ENCODE results near the gene UGT1A4. TPM values are rescaled to one million over a fixed set of nuclear protein-coding genes. Genes with fewer than 3 reads are reported as not detected.

The UGT1A4 gene
- total RNA-seq, 1 experiment from 2014 or later: not detected

DNA sequence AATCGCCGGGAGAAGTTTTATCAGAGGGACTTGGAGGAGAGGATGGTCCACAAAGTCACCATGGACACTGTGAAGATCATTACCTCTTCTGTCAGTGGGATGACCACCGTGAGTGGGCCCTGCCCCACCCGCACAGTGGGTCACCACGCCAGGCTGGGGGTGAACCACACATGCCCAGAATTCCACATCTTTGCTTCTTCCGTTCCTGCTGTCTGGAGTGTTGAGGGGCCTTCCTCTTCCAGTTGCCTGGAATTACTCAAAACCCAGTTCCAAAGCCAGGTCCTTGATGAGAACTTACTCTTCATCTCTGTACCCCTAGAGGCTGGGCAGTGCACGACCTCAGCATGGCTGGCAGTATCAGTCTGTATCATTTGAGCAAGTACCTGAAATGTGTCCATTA, 81.7 kb downstream of the UGT1A4 start:
- Mint-ChIP-seq H3K27ac (ENCODE audit: low read depth, unreplicated experiment) (no peak overlapping the region), H3K4me3 (ENCODE audit: unreplicated experiment) (no peak overlapping the region), H3K9me3 (ENCODE audit: unreplicated experiment) (no peaks in the 10 kb centered on the region), H3K27me3 (ENCODE audit: insufficient read depth, unreplicated experiment) (peaks cover 10% of the 10 kb centered on the region), H3K4me1 (ENCODE audit: insufficient read depth, unreplicated experiment) (peaks cover 13% of the 10 kb centered on the region), H3K36me3 (ENCODE audit: insufficient read depth, unreplicated experiment) (no peaks in the 10 kb centered on the region)
- ChIA-PET POLR2A (no interaction called here), CTCF (no interaction called here)
- DNase-seq (ENCODE audit: unreplicated experiment): no peak
- no TSS peak for BruUV-seq (replicated peaks)
- intact Hi-C loops (cut with micrococcal nuclease): no loop called here
- TF ChIP-seq, protein P1, sequence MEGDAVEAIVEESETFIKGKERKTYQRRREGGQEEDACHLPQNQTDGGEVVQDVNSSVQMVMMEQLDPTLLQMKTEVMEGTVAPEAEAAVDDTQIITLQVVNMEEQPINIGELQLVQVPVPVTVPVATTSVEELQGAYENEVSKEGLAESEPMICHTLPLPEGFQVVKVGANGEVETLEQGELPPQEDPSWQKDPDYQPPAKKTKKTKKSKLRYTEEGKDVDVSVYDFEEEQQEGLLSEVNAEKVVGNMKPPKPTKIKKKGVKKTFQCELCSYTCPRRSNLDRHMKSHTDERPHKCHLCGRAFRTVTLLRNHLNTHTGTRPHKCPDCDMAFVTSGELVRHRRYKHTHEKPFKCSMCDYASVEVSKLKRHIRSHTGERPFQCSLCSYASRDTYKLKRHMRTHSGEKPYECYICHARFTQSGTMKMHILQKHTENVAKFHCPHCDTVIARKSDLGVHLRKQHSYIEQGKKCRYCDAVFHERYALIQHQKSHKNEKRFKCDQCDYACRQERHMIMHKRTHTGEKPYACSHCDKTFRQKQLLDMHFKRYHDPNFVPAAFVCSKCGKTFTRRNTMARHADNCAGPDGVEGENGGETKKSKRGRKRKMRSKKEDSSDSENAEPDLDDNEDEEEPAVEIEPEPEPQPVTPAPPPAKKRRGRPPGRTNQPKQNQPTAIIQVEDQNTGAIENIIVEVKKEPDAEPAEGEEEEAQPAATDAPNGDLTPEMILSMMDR (IDR thresholded peaks at IDR 0.05; ENCODE audit: unreplicated experiment): no peak

DNA sequence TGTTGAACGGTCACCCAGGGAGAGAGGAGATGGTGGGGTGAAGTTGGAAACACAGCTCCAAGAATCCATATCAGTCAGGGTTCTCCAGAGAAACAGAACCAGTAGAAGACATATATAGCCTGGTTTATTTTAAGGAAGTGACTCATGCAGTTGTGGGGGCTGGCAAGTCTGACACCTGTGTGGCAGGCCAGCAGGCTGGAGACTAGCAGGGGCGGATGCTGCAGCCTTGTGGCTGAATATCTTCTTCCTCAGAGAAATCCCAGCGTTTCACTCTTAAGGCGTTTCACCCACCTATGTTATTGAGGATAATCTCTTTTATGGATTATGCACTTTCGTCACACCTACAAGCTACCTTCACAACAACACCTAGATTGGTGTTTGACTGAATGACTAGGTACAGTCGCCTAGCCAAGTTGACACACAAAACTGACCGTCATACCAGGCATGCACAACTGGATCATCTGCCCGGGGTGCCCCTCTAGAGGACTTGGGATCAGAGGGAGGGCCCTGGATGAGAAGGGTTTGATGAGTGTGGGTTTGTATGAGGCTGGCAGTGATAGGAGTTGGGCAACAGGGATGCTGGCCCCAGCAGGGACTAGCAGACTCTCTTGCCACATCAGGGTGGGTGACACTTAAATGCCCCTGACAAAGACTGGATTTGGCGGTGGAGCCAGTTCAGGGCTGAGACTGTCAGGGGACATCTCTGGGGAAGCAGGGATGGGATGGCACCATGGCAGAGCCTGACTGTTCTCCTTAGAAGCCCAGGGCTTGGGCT, 83.0 kb downstream of the UGT1A4 start:
- TF ChIP-seq, protein P1 (IDR thresholded peaks at IDR 0.05; ENCODE audit: unreplicated experiment): no peak
- H3K36me3 Mint-ChIP-seq (ENCODE audit: insufficient read depth, unreplicated experiment): no peaks in the 10 kb centered on the region
- ChIA-PET POLR2A (no interaction called here), CTCF (no interaction called here)
- H3K4me1 Mint-ChIP-seq (ENCODE audit: insufficient read depth, unreplicated experiment): peaks cover 13% of the 10 kb centered on the region
- BruUV-seq (replicated peaks): no TSS peak
- peak; percentile 43 for DNase-seq (ENCODE audit: unreplicated experiment)
- peaks cover 10% of the 10 kb centered on the region for H3K27me3 Mint-ChIP-seq (ENCODE audit: insufficient read depth, unreplicated experiment)
- intact Hi-C loops (cut with micrococcal nuclease): no loop called here
- no peak overlapping the region for H3K27ac Mint-ChIP-seq (ENCODE audit: low read depth, unreplicated experiment)
- H3K9me3 Mint-ChIP-seq (ENCODE audit: unreplicated experiment): no peaks in the 10 kb centered on the region
- no peak overlapping the region for H3K4me3 Mint-ChIP-seq (ENCODE audit: unreplicated experiment)

DNA sequence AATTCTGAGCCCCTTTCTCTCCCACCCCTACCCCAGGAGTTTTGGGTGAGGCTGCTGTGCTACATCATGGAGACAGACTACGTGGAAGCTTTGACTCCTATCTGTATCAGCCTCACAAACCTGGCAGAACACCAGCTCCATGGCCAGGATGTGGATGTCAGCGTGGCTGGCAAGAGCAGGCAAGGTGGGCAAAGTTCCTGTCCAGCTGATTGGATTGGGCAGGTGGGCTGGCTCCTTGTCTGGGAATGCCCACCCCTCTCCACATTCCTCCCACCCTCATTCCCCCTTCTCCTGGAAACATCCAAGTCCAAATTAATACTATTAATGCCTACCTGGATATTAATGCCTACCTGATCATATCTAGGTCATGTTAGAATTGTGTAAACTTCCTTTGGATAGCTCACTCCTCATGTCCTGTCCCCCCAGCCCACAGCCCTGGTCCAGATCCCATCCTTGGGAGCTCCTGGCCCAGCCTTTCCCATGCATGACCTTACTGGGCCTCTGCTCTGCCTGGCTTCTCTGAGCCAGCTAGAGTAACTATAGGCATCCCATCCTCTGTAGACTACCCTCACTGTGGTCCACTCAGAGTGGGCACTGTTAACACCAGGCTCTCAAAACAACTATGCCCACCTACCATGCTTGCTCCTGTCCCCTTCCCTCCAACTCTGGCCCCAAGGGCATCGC, 83.7 kb downstream of the UGT1A4 start:
- CTCF ChIA-PET: no interaction called here
- intact Hi-C loops (cut with micrococcal nuclease): no loop called here
- H3K27me3 Mint-ChIP-seq (ENCODE audit: insufficient read depth, unreplicated experiment): peaks cover 10% of the 10 kb centered on the region

More for the DNA sequence above, 83.7 kb downstream of the UGT1A4 start:
- H3K36me3 Mint-ChIP-seq (ENCODE audit: insufficient read depth, unreplicated experiment): no peaks in the 10 kb centered on the region
- POLR2A ChIA-PET: no interaction called here
- no peak overlapping the region for H3K27ac Mint-ChIP-seq (ENCODE audit: low read depth, unreplicated experiment)
- DNase-seq (ENCODE audit: unreplicated experiment): no peak
- H3K4me3 Mint-ChIP-seq (ENCODE audit: unreplicated experiment): no peak overlapping the region
- no peaks in the 10 kb centered on the region for H3K9me3 Mint-ChIP-seq (ENCODE audit: unreplicated experiment)
- TF ChIP-seq, protein P1 (IDR thresholded peaks at IDR 0.05; ENCODE audit: unreplicated experiment): no peak
- H3K4me1 Mint-ChIP-seq (ENCODE audit: insufficient read depth, unreplicated experiment): peaks cover 13% of the 10 kb centered on the region
- BruUV-seq (replicated peaks): no TSS peak

Measured in MCF 10A (cell line).